H9 (cell line): Measurements from ENCODE around the gene ANKH. TPM values are rescaled to one million over a fixed set of nuclear protein-coding genes. Genes with fewer than 3 reads are reported as not detected.

Source experiments
- DNase-seq: peaks from one replicate; pipeline ENCODE4 v3.0.0-alpha.2; 2017
- H2AFZ ChIP-seq: one replicate; pipeline ENCODE4 v1.6.1; 2013; ENCODE audit warnings: mild to moderate bottlenecking, low read length, control low read depth, moderate library complexity
- H2AK5ac ChIP-seq: 2 replicates; pipeline ENCODE4 v1.6.1; 2013; ENCODE audit warnings: low read length, control low read depth, mixed read lengths; ENCODE audit not compliant: insufficient read length
- H2BK120ac ChIP-seq: one replicate; pipeline ENCODE4 v1.6.1; 2013; ENCODE audit warnings: low read depth, mild to moderate bottlenecking, low read length, control low read depth, inconsistent platforms; ENCODE audit not compliant: poor library complexity, severe bottlenecking
- H2BK12ac ChIP-seq: 2 replicates; pipeline ENCODE4 v1.6.1; 2013; ENCODE audit warnings: low read length, control low read depth, mixed read lengths, low read depth; ENCODE audit not compliant: insufficient read length
- H2BK15ac ChIP-seq: 2 replicates; pipeline ENCODE4 v1.6.1; 2013; ENCODE audit warnings: low read depth, low read length, control low read depth
- H2BK20ac ChIP-seq: one replicate; pipeline ENCODE4 v1.6.1; 2013; ENCODE audit warnings: low read depth, mild to moderate bottlenecking, low read length, control low read depth, inconsistent platforms; ENCODE audit not compliant: poor library complexity, severe bottlenecking
- H2BK5ac ChIP-seq: 2 replicates; pipeline ENCODE4 v1.6.1; 2013; ENCODE audit warnings: low read length, control low read depth, mixed read lengths; ENCODE audit not compliant: insufficient read length
- H3K14ac ChIP-seq: 2 replicates; pipeline ENCODE4 v1.6.1; 2013; ENCODE audit warnings: low read length, control low read depth; ENCODE audit not compliant: insufficient read depth
- H3K18ac ChIP-seq: 2 replicates; pipeline ENCODE4 v1.6.1; 2013; ENCODE audit warnings: low read depth, mild to moderate bottlenecking, mixed read lengths, low read length, control low read depth; ENCODE audit not compliant: insufficient read length
- H3K23ac ChIP-seq: 2 replicates; pipeline ENCODE4 v1.6.1; 2013; ENCODE audit warnings: low read length, control low read depth, mixed read lengths, low read depth; ENCODE audit not compliant: insufficient read length
- H3K23me2 ChIP-seq: 2 replicates; pipeline ENCODE4 v1.6.1; 2013; ENCODE audit warnings: low read depth, mild to moderate bottlenecking, mixed read lengths, low read length, control low read depth; ENCODE audit not compliant: insufficient read length, poor library complexity, severe bottlenecking
- H3K27ac ChIP-seq: 2 replicates; pipeline ENCODE4 v1.5.1; 2013; ENCODE audit warnings: low read length, control low read depth, mixed read lengths, low read depth; ENCODE audit not compliant: insufficient read length
- H3K27me3 ChIP-seq: 2 replicates; pipeline ENCODE4 v1.6.1; 2013; ENCODE audit warnings: low read length, control low read depth, inconsistent platforms; ENCODE audit not compliant: insufficient read depth
- H3K4ac ChIP-seq: 2 replicates; pipeline ENCODE4 v1.6.1; 2013; ENCODE audit warnings: low read depth, mild to moderate bottlenecking, control low read depth, inconsistent platforms, low read length, moderate library complexity
- H3K4me1 ChIP-seq: 2 replicates; pipeline ENCODE4 v1.6.1; 2013; ENCODE audit warnings: low read length, control low read depth, inconsistent platforms; ENCODE audit not compliant: insufficient read depth
- H3K4me2 ChIP-seq: 2 replicates; pipeline ENCODE4 v1.6.1; 2013; ENCODE audit warnings: low read length, control low read depth, mixed read lengths; ENCODE audit not compliant: insufficient read length, insufficient read depth
- H3K56ac ChIP-seq: 2 replicates; pipeline ENCODE4 v1.6.1; 2013; ENCODE audit warnings: low read depth, mild to moderate bottlenecking, mixed read lengths, low read length, control low read depth; ENCODE audit not compliant: insufficient read length
- H3K79me1 ChIP-seq: 2 replicates; pipeline ENCODE4 v1.6.1; 2013; ENCODE audit warnings: low read depth, mild to moderate bottlenecking, moderate library complexity, low read length, control low read depth, inconsistent platforms; ENCODE audit not compliant: insufficient read depth, poor library complexity, severe bottlenecking
- H3K79me2 ChIP-seq: 2 replicates; pipeline ENCODE4 v1.6.1; 2013; ENCODE audit warnings: low read length, control low read depth, inconsistent platforms; ENCODE audit not compliant: insufficient read depth
- H3K9ac ChIP-seq: 2 replicates; pipeline ENCODE4 v1.6.1; 2013; ENCODE audit warnings: low read length, control low read depth, mixed read lengths; ENCODE audit not compliant: insufficient read length; ENCODE audit errors: extremely low read depth
- H3K9me3 ChIP-seq: one replicate; pipeline ENCODE4 v1.6.1; 2013; ENCODE audit warnings: low read depth, low read length, inconsistent platforms; ENCODE audit not compliant: control insufficient read depth
- H3T11ph ChIP-seq: one replicate; pipeline ENCODE4 v1.6.1; 2013; ENCODE audit warnings: mild to moderate bottlenecking, low read length, control low read depth, inconsistent platforms
- H4K20me1 ChIP-seq: one replicate; pipeline ENCODE4 v1.6.1; 2013; ENCODE audit not compliant: control insufficient read depth, insufficient read length, insufficient read depth
- H4K5ac ChIP-seq: 2 replicates; pipeline ENCODE4 v1.6.1; 2013; ENCODE audit warnings: low read depth, mild to moderate bottlenecking, mixed read lengths, low read length, control low read depth; ENCODE audit not compliant: insufficient read length
- H4K8ac ChIP-seq: replicated peaks from 2 replicates; pipeline ENCODE4 v1.6.1; 2013; ENCODE audit warnings: low read length, control low read depth, mixed read lengths, low read depth; ENCODE audit not compliant: insufficient read length
- H4K91ac ChIP-seq: 2 replicates; pipeline ENCODE4 v1.6.1; 2013; ENCODE audit warnings: low read depth, mild to moderate bottlenecking, moderate library complexity, mixed read lengths, low read length, control low read depth; ENCODE audit not compliant: insufficient read length
- H3K27ac Mint-ChIP-seq, 3 experiments: 2 replicates in 2 of 3; 3 replicates in 1 of 3; pipeline ENCODE4 v1.8.0; 2020 to 2021; ENCODE audit warnings: mixed read lengths in 3 of 3, mild to moderate bottlenecking in 1 of 3, moderate library complexity in 1 of 3
- H3K27me3 Mint-ChIP-seq: 2 replicates; pipeline ENCODE4 v1.8.0; 2021; ENCODE audit warnings: low read depth, mild to moderate bottlenecking, moderate library complexity, mixed read lengths
- H3K36me3 Mint-ChIP-seq, 3 experiments: 2 replicates in 2 of 3; 3 replicates in 1 of 3; pipeline ENCODE4 v1.8.0; 2020 to 2021; ENCODE audit warnings: low read depth in 3 of 3, mixed read lengths in 3 of 3; ENCODE audit not compliant: insufficient read depth in 1 of 3
- H3K4me1 Mint-ChIP-seq, 2 experiments: 2 replicates each; pipeline ENCODE4 v1.8.0; 2020; ENCODE audit warnings: mixed read lengths in 2 of 2
- H3K4me3 Mint-ChIP-seq, 2 experiments: 2 replicates in 1 of 2; 3 replicates in 1 of 2; pipeline ENCODE4 v1.8.0; 2020 to 2021; ENCODE audit warnings: mild to moderate bottlenecking in 2 of 2, mixed read lengths in 2 of 2, moderate library complexity in 1 of 2
- H3K9me3 Mint-ChIP-seq, 2 experiments: 2 replicates in 1 of 2; 3 replicates in 1 of 2; pipeline ENCODE4 v1.8.0; 2020; ENCODE audit warnings: mild to moderate bottlenecking in 2 of 2, mixed read lengths in 2 of 2, moderate library complexity in 1 of 2
- WGBS: extraction: QIAGEN DNeasy Blood & Tissue Kit; methylation state at CpG from one replicate; pipeline ENCODE4 v1.1.7; 2013; ENCODE audit warnings: missing lambda C conversion rate, low lambda C conversion rate, mixed read lengths; ENCODE audit not compliant: insufficient read length; ENCODE audit errors: extremely low coverage; 5-methylcytosine and 5-hydroxymethylcytosine counted together
- total RNA-seq: library from RNA; stranded (reverse); gene quantifications from 2 replicates; pipeline ENCODE4 v1.2.1, GENCODE V29; 2021
- TF ChIP-seq, protein P1 (sequence below): fragments of 200-600 bp; sonication (generic); conservative IDR thresholded peaks from 3 replicates; pipeline ENCODE4 v1.8.0; 2021; ENCODE audit warnings: antibody characterized with exemption, mild to moderate bottlenecking

Gene ANKH
- total RNA-seq, 1 experiment from 2014 or later: 9.6 TPM

DNA sequence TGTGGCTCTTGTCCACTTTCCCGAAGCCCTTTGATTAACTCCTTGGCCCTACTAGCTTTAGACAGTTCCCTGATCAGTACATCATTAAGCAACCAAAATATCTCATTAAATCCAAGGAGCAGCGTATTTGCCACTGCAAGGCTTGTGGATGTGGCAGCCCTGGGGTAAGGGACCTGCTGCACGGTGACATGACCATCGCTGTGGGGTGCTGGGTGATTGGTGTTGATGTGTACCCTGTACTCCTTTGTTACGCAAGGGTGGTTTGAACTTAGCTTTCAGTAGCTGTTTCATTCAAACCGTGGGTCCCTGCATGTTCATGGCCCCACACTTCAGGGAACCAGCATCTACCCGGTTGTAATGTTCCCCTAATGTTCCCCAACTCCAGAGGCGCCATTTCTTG, 166.0 kb downstream of the ANKH start:
- H3K23me2 ChIP-seq: no peaks in the 10 kb centered on the region
- no peaks in the 10 kb centered on the region for H3K9me3 Mint-ChIP-seq
- no peaks in the 10 kb centered on the region for H3K9me3 ChIP-seq
- no peaks in the 10 kb centered on the region for H3K27me3 ChIP-seq
- no peak overlapping the region for H3K23ac ChIP-seq
- no peak for DNase-seq
- no peak overlapping the region for H4K91ac ChIP-seq
- no peak overlapping the region for H2AFZ ChIP-seq
- no CpG with 5 or more reads among the region's 8 CpGs for WGBS
- H4K20me1 ChIP-seq: peaks cover 2% of the 10 kb centered on the region
- H3K27ac Mint-ChIP-seq: peak overlapping the region in 1 of 3 experiments; percentile 59; a peak in 1 of 7 replicates
- no peak overlapping the region for H3K4me3 Mint-ChIP-seq
- no peak overlapping the region for H3K27ac ChIP-seq
- no peak overlapping the region for H2BK120ac ChIP-seq
- H3K18ac ChIP-seq: no peak overlapping the region
- H3K27me3 Mint-ChIP-seq: no peaks in the 10 kb centered on the region
- H3K56ac ChIP-seq: no peak overlapping the region
- no peaks in the 10 kb centered on the region for H3K79me2 ChIP-seq
- no peaks in the 10 kb centered on the region for H3K4me1 ChIP-seq
- H3K4me1 Mint-ChIP-seq: no peaks in the 10 kb centered on the region
- H3K36me3 Mint-ChIP-seq: peaks cover 4 to 43% (median 20%) of the 10 kb centered on the region in 3 experiments; a peak in 5 of 7 replicates
- no peak overlapping the region for H2BK12ac ChIP-seq
- no peak overlapping the region for H3K14ac ChIP-seq
- H3T11ph ChIP-seq: no peak overlapping the region
- H2AK5ac ChIP-seq: no peak overlapping the region
- H3K4me2 ChIP-seq: no peak overlapping the region
- H3K4ac ChIP-seq: no peak overlapping the region
- H3K9ac ChIP-seq: no peak overlapping the region
- no peak overlapping the region for H2BK15ac ChIP-seq
- no peak overlapping the region for H2BK5ac ChIP-seq
- no peak overlapping the region for H2BK20ac ChIP-seq
- H3K79me1 ChIP-seq: no peaks in the 10 kb centered on the region
- TF ChIP-seq, protein P1, sequence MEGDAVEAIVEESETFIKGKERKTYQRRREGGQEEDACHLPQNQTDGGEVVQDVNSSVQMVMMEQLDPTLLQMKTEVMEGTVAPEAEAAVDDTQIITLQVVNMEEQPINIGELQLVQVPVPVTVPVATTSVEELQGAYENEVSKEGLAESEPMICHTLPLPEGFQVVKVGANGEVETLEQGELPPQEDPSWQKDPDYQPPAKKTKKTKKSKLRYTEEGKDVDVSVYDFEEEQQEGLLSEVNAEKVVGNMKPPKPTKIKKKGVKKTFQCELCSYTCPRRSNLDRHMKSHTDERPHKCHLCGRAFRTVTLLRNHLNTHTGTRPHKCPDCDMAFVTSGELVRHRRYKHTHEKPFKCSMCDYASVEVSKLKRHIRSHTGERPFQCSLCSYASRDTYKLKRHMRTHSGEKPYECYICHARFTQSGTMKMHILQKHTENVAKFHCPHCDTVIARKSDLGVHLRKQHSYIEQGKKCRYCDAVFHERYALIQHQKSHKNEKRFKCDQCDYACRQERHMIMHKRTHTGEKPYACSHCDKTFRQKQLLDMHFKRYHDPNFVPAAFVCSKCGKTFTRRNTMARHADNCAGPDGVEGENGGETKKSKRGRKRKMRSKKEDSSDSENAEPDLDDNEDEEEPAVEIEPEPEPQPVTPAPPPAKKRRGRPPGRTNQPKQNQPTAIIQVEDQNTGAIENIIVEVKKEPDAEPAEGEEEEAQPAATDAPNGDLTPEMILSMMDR: no peak
- H4K5ac ChIP-seq: no peak overlapping the region
- no peak overlapping the region for H4K8ac ChIP-seq
